Measurements from ENCODE around the gene PRODH2. TPM values are rescaled to one million over a fixed set of nuclear protein-coding genes. Genes with fewer than 3 reads are reported as not detected.

Gene PRODH2
- total RNA-seq = under 1 TPM in 1 of 2 donors, not detected in 1; 0.13 TPM

- Mint-ChIP-seq H3K36me3 (ENCODE audit: low read depth) (no peaks in the 10 kb centered on the region), H3K4me3 (no peak within 1 kb of the TSS), H3K9me3 (no peaks in the 10 kb centered on the region), H3K4me1 (no peaks in the 10 kb centered on the region), H3K27me3 (peaks cover 13% of the 10 kb centered on the region), H3K27ac (no peak within 1 kb of the TSS)
- ATAC-seq (replicated peaks) = no peak
Measured at GRCh38 chr19:35812220-35813042, at the start of gene PRODH2. PRODH2 (minus strand) TSS chr19:35812845; CDS start chr19:35812805, 40 bp downstream.

GRCh38 chr19:35861640-35862160 is 49.1 kb upstream of the PRODH2 start:
- Mint-ChIP-seq H3K9me3 (no peaks in the 10 kb centered on the region), H3K27me3 (peaks cover 38% of the 10 kb centered on the region), H3K4me1 (peaks cover 5% of the 10 kb centered on the region), H3K27ac (no peak overlapping the region), H3K36me3 (ENCODE audit: low read depth) (no peaks in the 10 kb centered on the region), H3K4me3 (no peak overlapping the region)
- ATAC-seq (replicated peaks) = no peak

- H3K27ac Mint-ChIP-seq = no peak overlapping the region
- no peaks in the 10 kb centered on the region for H3K36me3 Mint-ChIP-seq (ENCODE audit: low read depth)
- no peak overlapping the region for H3K4me3 Mint-ChIP-seq
- peaks cover 34% of the 10 kb centered on the region for H3K27me3 Mint-ChIP-seq
- peaks cover 5% of the 10 kb centered on the region for H3K4me1 Mint-ChIP-seq
- no peaks in the 10 kb centered on the region for H3K9me3 Mint-ChIP-seq
- ATAC-seq (replicated peaks) = no peak
Measured at GRCh38 chr19:35860818-35861639, 48.4 kb upstream of the PRODH2 start.

GRCh38 chr19:35860436-35860817 is 47.8 kb upstream of the PRODH2 start:
- Mint-ChIP-seq H3K36me3 (ENCODE audit: low read depth) (no peaks in the 10 kb centered on the region), H3K4me3 (no peak overlapping the region), H3K4me1 (peaks cover 3% of the 10 kb centered on the region), H3K9me3 (no peaks in the 10 kb centered on the region), H3K27me3 (peaks cover 32% of the 10 kb centered on the region), H3K27ac (no peak overlapping the region)
- ATAC-seq (replicated peaks) = no peak

- H3K27me3 Mint-ChIP-seq = peaks cover 39% of the 10 kb centered on the region
Measured at GRCh38 chr19:35859414-35859813, 46.8 kb upstream of the PRODH2 start.

GRCh38 chr19:35858311-35858710 is 45.7 kb upstream of the PRODH2 start:
- Mint-ChIP-seq H3K4me1 (peaks cover under 1% of the 10 kb centered on the region), H3K36me3 (ENCODE audit: low read depth) (no peaks in the 10 kb centered on the region), H3K27me3 (peaks cover 42% of the 10 kb centered on the region), H3K4me3 (peak overlapping the region; percentile 72), H3K9me3 (no peaks in the 10 kb centered on the region), H3K27ac (no peak overlapping the region)
- no peak for ATAC-seq (replicated peaks)

More at GRCh38 chr19:35859414-35859813, 46.8 kb upstream of the PRODH2 start:
- Mint-ChIP-seq H3K4me3 (no peak overlapping the region), H3K36me3 (ENCODE audit: low read depth) (no peaks in the 10 kb centered on the region), H3K9me3 (no peaks in the 10 kb centered on the region), H3K4me1 (no peaks in the 10 kb centered on the region), H3K27ac (no peak overlapping the region)
- ATAC-seq (replicated peaks) = no peak

- Mint-ChIP-seq H3K27me3 (peaks cover 49% of the 10 kb centered on the region), H3K9me3 (no peaks in the 10 kb centered on the region), H3K27ac (no peak within 1 kb of the TSS), H3K36me3 (ENCODE audit: low read depth) (no peaks in the 10 kb centered on the region), H3K4me3 (peak within 1 kb of the TSS; percentile 72), H3K4me1 (peaks cover 6% of the 10 kb centered on the region)
- peak; percentile 74 for ATAC-seq (replicated peaks)
Measured at GRCh38 chr19:35856546-35857149, 44.0 kb upstream of the PRODH2 start, which contains the start of gene KIRREL2. KIRREL2 (plus strand) TSS chr19:35856911; CDS start chr19:35857120, 209 bp downstream.

GRCh38 chr19:35853038-35853756 is 40.6 kb upstream of the PRODH2 start:
- ATAC-seq (replicated peaks) = no peak
- peaks cover 6% of the 10 kb centered on the region for H3K4me1 Mint-ChIP-seq
- H3K27me3 Mint-ChIP-seq = peaks cover 47% of the 10 kb centered on the region
- H3K27ac Mint-ChIP-seq = no peak overlapping the region
- H3K36me3 Mint-ChIP-seq (ENCODE audit: low read depth) = no peaks in the 10 kb centered on the region
- no peak overlapping the region for H3K4me3 Mint-ChIP-seq
- no peaks in the 10 kb centered on the region for H3K9me3 Mint-ChIP-seq

- H3K36me3 Mint-ChIP-seq (ENCODE audit: low read depth) = no peaks in the 10 kb centered on the region
- H3K4me1 Mint-ChIP-seq = peaks cover 6% of the 10 kb centered on the region
- no peak within 1 kb of the TSS for H3K27ac Mint-ChIP-seq
- peaks cover 47% of the 10 kb centered on the region for H3K27me3 Mint-ChIP-seq
- no peak for ATAC-seq (replicated peaks)
- no peaks in the 10 kb centered on the region for H3K9me3 Mint-ChIP-seq
- H3K4me3 Mint-ChIP-seq = no peak within 1 kb of the TSS
Measured at GRCh38 chr19:35852029-35852780, 39.6 kb upstream of the PRODH2 start, which contains the start of gene NPHS1. NPHS1 (minus strand) TSS chr19:35852504; CDS start chr19:35851837, 667 bp downstream.

GRCh38 chr19:35851213-35852028 is 38.8 kb upstream of the PRODH2 start:
- ATAC-seq (replicated peaks) = no peak
- Mint-ChIP-seq H3K27me3 (peaks cover 49% of the 10 kb centered on the region), H3K36me3 (ENCODE audit: low read depth) (no peaks in the 10 kb centered on the region), H3K27ac (no peak overlapping the region), H3K4me3 (no peak overlapping the region), H3K4me1 (peaks cover 6% of the 10 kb centered on the region), H3K9me3 (no peaks in the 10 kb centered on the region)

- Mint-ChIP-seq H3K27me3 (peaks cover 50% of the 10 kb centered on the region), H3K4me3 (no peak overlapping the region), H3K4me1 (peaks cover 18% of the 10 kb centered on the region), H3K9me3 (no peaks in the 10 kb centered on the region), H3K36me3 (ENCODE audit: low read depth) (no peaks in the 10 kb centered on the region), H3K27ac (no peak overlapping the region)
- no peak for ATAC-seq (replicated peaks)
Measured at GRCh38 chr19:35848919-35849505, 36.4 kb upstream of the PRODH2 start.

GRCh38 chr19:35848486-35848885 is 35.8 kb upstream of the PRODH2 start:
- no peak overlapping the region for H3K27ac Mint-ChIP-seq
- H3K4me3 Mint-ChIP-seq = no peak overlapping the region
- H3K36me3 Mint-ChIP-seq (ENCODE audit: low read depth) = no peaks in the 10 kb centered on the region
- no peak for ATAC-seq (replicated peaks)
- peaks cover 53% of the 10 kb centered on the region for H3K27me3 Mint-ChIP-seq
- peaks cover 18% of the 10 kb centered on the region for H3K4me1 Mint-ChIP-seq
- H3K9me3 Mint-ChIP-seq = no peaks in the 10 kb centered on the region

Measured in activated T-helper 17 cell treated with anti-CD3 and anti-CD28 coated beads, Interleukin-2, amount 50 U/mL, for 72 hours (primary cell).